DND-41 (cell line): ENCODE data around the gene SLC12A7.
A peak's percentile ranks its signal among the peaks of the same experiment; 100 is the strongest.

Experiments used
- ATAC-seq: fragments of 200-7000 bp; cut with Tn5 transposase; 3 replicates; pipeline ENCODE4 v1.9.1; 2021; ENCODE audit warnings: low read depth; ENCODE audit not compliant: insufficient read depth
- DNase-seq: peaks from one replicate; pipeline ENCODE4 v3.0.0-alpha.2; 2020
- H2AFZ ChIP-seq: 2 replicates; pipeline ENCODE4 v1.6.0; 2012; ENCODE audit warnings: low read depth, low read length
- H3K27ac ChIP-seq: 2 replicates; pipeline ENCODE4 v1.5.1; 2012; ENCODE audit warnings: low read length, inconsistent platforms
- H3K27me3 ChIP-seq: fragments of 200-600 bp; sonication (generic); 2 replicates; pipeline ENCODE4 v1.6.0; 2012; ENCODE audit warnings: low read length, mild to moderate bottlenecking, inconsistent platforms; ENCODE audit not compliant: insufficient read depth, poor library complexity
- H3K36me3 ChIP-seq: 2 replicates; pipeline ENCODE4 v1.5.1; 2012; ENCODE audit warnings: low read length, inconsistent platforms; ENCODE audit not compliant: insufficient read depth
- H3K4me1 ChIP-seq: 2 replicates; pipeline ENCODE4 v1.5.1; 2012; ENCODE audit warnings: mild to moderate bottlenecking, low read length; ENCODE audit not compliant: insufficient read depth
- H3K4me2 ChIP-seq: 2 replicates; pipeline ENCODE4 v1.6.0; 2012; ENCODE audit warnings: mild to moderate bottlenecking, moderate library complexity, low read length, inconsistent platforms; ENCODE audit not compliant: insufficient read depth
- H3K4me3 ChIP-seq, 2 experiments: fragments of 200-600 bp in 1 of 2; shearing (Covaris generic) in 1 of 2; 2 replicates each; pipeline ENCODE4 v1.5.1; 2012 to 2016; ENCODE audit warnings: inconsistent platforms in 2 of 2, low read length in 2 of 2, mild to moderate bottlenecking in 2 of 2, low read depth in 1 of 2, moderate library complexity in 1 of 2
- H3K79me2 ChIP-seq: 2 replicates; pipeline ENCODE4 v1.6.0; 2012; ENCODE audit warnings: low read length, inconsistent platforms; ENCODE audit not compliant: insufficient read depth
- H3K9ac ChIP-seq: 2 replicates; pipeline ENCODE4 v1.6.0; 2012; ENCODE audit warnings: low read depth, mild to moderate bottlenecking, inconsistent platforms, low read length, moderate library complexity
- H3K9me3 ChIP-seq: 2 replicates; pipeline ENCODE4 v1.5.1; 2012; ENCODE audit warnings: low read length, moderate library complexity, mild to moderate bottlenecking, inconsistent platforms; ENCODE audit not compliant: insufficient read depth, severe bottlenecking
- H4K20me1 ChIP-seq: 2 replicates; pipeline ENCODE4 v1.6.0; 2012; ENCODE audit warnings: low read length; ENCODE audit not compliant: insufficient read depth
- EZH2 ChIP-seq: IDR thresholded peaks from 3 replicates; pipeline ENCODE4 v1.6.1; 2012; ENCODE audit warnings: borderline replicate concordance, low read depth, mild to moderate bottlenecking, moderate library complexity, low read length, inconsistent platforms; ENCODE audit not compliant: severe bottlenecking
- TF ChIP-seq, protein P1 (sequence below): IDR thresholded peaks from 2 replicates; pipeline ENCODE4 v1.5.1; 2012; ENCODE audit warnings: borderline replicate concordance, low read length, moderate library complexity, mild to moderate bottlenecking; ENCODE audit not compliant: poor library complexity, severe bottlenecking; ENCODE audit errors: extremely low read depth

Gene SLC12A7

DNA sequence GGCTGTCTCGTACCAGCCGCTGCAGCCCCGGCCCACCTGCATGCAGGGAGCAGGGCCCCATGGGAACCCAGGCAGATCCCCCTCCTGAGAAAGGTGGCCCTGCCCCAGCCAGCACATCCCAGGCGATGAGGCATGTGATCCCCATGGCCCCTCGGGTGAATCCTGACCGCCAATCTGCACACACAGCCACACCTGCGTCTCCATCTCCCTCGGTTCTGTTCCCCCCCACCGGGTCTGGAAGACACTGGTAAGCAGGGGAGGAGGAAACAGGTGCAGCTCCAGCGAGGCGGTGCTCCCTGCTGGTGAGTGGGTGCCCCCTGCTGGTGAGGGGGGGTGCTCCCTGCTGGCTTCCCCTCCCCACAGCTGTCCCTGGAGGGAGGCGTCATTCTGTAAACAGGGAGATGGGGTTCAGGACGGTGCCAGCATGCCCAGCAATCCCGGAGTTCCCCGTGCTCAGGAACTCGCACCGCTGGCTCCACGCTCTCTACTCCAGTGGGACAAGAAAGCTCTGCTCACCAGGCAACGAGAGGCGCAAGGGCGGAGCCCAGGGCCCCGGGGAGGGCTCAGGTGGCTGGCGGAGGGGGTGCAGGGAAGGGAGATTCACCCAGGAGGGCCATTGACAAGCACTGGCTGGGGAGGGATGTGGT is 28.4 kb upstream of the SLC12A7 start:
- no peak overlapping the region for H3K9ac ChIP-seq
- peak overlapping the region; percentile 4; the same call in 1 of the 2 replicates for H3K4me2 ChIP-seq
- 0 out of 2 replicates have a peak overlapping the region, but pooled peaks have one; percentile 13 for H3K27ac ChIP-seq

DNA sequence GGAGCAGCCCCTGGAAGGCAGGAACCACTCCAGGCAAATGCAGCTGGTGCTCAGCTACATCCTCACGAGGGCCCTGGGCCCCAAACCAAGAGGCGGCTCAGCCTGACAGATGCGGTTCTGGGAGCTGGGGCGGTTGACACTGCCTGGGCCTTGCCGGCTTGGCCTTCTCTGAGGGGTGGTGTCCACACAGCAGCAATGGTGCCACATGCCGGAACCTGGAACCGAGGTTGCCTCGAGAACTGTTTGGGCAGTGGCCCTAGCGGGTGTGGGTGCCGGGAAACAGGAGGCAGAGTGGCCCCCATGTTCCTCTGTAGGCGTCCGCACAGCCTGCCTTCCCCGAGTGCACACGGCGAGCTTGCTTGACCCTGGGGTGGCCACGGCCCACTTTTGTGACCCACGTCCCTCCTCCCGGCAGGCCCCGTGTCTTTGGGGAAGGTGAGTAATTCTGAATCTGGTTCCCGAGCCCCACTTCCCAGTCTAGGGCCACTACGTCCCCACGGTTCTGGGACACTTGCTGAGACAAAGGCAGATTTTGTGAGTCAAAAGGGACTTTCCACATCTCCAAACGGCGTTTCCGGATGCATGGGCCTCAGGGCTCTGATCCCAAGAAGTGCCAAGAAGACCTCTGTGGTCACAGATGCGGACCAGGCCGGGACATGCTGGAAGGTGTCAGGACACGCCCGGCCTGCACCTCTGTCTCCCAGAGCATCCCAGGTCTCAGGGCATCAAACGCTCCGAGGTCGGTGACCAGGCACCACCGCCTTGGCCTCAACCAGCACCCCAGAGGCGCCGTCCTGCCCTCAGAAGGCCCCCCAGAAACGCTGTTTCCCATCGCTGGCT is 27.7 kb upstream of the SLC12A7 start:
- Histone ChIP-seq H3K4me1 (peaks cover 21% of the 10 kb centered on the region), H3K36me3 (no peaks in the 10 kb centered on the region), H3K79me2 (no peaks in the 10 kb centered on the region), H3K4me2 (0 out of 2 replicates have a peak overlapping the region, but pooled peaks have one; percentile 4), H3K9me3 (no peaks in the 10 kb centered on the region), H2AFZ (no peak overlapping the region), H3K27me3 (no peaks in the 10 kb centered on the region), H4K20me1 (no peaks in the 10 kb centered on the region), H3K9ac (no peak overlapping the region), H3K4me3 (no peak overlapping the region), H3K27ac (peak overlapping the region; percentile 10; the same call in 1 of the 2 replicates)
- ATAC-seq (no peak), DNase-seq (no peak)
- TF ChIP-seq EZH2 = no peak
- TF ChIP-seq, protein P1, sequence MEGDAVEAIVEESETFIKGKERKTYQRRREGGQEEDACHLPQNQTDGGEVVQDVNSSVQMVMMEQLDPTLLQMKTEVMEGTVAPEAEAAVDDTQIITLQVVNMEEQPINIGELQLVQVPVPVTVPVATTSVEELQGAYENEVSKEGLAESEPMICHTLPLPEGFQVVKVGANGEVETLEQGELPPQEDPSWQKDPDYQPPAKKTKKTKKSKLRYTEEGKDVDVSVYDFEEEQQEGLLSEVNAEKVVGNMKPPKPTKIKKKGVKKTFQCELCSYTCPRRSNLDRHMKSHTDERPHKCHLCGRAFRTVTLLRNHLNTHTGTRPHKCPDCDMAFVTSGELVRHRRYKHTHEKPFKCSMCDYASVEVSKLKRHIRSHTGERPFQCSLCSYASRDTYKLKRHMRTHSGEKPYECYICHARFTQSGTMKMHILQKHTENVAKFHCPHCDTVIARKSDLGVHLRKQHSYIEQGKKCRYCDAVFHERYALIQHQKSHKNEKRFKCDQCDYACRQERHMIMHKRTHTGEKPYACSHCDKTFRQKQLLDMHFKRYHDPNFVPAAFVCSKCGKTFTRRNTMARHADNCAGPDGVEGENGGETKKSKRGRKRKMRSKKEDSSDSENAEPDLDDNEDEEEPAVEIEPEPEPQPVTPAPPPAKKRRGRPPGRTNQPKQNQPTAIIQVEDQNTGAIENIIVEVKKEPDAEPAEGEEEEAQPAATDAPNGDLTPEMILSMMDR = no peak

More for the DNA sequence above, 28.4 kb upstream of the SLC12A7 start:
- H3K4me1 ChIP-seq = peaks cover 21% of the 10 kb centered on the region
- H3K4me3 ChIP-seq = no peak overlapping the region
- no peaks in the 10 kb centered on the region for H4K20me1 ChIP-seq
- ATAC-seq = peak; percentile 92
- no peaks in the 10 kb centered on the region for H3K36me3 ChIP-seq
- DNase-seq = peak; percentile 86
- no peak for TF ChIP-seq EZH2
- TF ChIP-seq, protein P1 = peak; percentile 97
- H2AFZ ChIP-seq = no peak overlapping the region
- H3K9me3 ChIP-seq = no peaks in the 10 kb centered on the region
- H3K27me3 ChIP-seq = no peaks in the 10 kb centered on the region
- no peaks in the 10 kb centered on the region for H3K79me2 ChIP-seq

DNA sequence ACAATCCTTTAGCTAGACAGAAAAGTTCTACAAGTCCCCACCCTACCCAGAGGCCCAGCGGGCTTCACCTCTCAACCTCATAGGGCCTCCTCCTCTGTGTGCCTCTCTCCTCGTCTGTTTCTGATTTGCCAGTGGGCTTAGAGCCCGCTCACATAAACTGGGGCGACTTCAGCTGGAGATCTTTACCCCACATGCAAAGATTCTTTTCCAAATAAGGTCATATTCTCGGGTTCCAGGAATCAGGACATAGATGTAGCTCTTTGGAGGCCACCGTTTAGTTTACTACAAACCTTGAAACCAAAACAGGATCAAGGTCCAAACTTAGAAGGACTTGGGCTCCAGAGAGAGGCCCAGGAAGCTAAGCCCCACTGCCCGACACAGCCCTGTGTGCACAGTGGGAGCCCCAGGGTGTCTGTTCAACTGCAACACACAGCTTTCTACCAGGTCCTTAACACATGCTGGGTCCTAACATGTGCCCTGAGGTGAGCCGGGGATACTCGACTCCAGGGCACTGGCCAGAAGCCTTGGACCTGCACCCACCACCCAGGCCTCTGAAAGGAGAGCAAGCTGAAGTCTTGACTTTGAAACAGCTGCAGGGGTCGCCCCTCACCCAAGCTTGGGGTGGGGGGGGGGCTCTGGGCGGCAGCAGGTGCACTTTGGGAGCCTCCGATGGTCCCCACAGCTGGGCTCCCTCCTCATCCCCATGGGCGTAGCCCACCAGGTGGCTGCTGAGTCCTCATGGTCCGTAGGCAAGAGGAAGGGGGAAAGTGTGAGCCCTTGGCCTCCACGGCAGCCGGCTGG is 26.8 kb upstream of the SLC12A7 start:
- no peak overlapping the region for H3K27ac ChIP-seq
- H3K4me3 ChIP-seq = no peak overlapping the region
- H3K36me3 ChIP-seq = no peaks in the 10 kb centered on the region
- DNase-seq (no peak), ATAC-seq (no peak)
- H2AFZ ChIP-seq = no peak overlapping the region
- H3K9ac ChIP-seq = no peak overlapping the region
- no peaks in the 10 kb centered on the region for H3K27me3 ChIP-seq
- TF ChIP-seq EZH2 = no peak
- TF ChIP-seq, protein P1 = no peak
- no peak overlapping the region for H3K4me2 ChIP-seq
- H3K79me2 ChIP-seq = no peaks in the 10 kb centered on the region
- no peaks in the 10 kb centered on the region for H4K20me1 ChIP-seq
- H3K4me1 ChIP-seq = peaks cover 21% of the 10 kb centered on the region
- no peaks in the 10 kb centered on the region for H3K9me3 ChIP-seq
